ENCODE results near the gene PDK1.
A peak's percentile ranks its signal among the peaks of the same experiment; 100 is the strongest.

PDK1 gene

GRCh38 chr2:172623249-172623965 is 67.5 kb downstream of the PDK1 start:
- intact Hi-C loops (cut with DNase I; ENCODE audit: low total_unique reads), result no loop called here
- DNase-seq, result no peak
- peaks cover 0 to 23% (median 3%) of the 10 kb centered on the region in 4 donors for H3K4me1 ChIP-seq
- H3K36me3 ChIP-seq, result no peaks in the 10 kb centered on the region
- H3K27ac ChIP-seq, result peak overlapping the region; percentile 5 to 62
- TF ChIP-seq CTCF (IDR thresholded peaks at IDR 0.05), result no peak
- no peaks in the 10 kb centered on the region for H3K27me3 ChIP-seq
- H3K9me3 ChIP-seq, result no peaks in the 10 kb centered on the region
- no peak overlapping the region for H3K4me3 ChIP-seq

GRCh38 chr2:172624996-172625395 is 69.1 kb downstream of the PDK1 start:
- H3K9me3 ChIP-seq, result no peaks in the 10 kb centered on the region
- intact Hi-C loops (cut with DNase I; ENCODE audit: low total_unique reads), result no loop called here
- no peak for DNase-seq
- TF ChIP-seq CTCF (IDR thresholded peaks at IDR 0.05), result no peak
- H3K4me3 ChIP-seq, result no peak overlapping the region
- H3K4me1 ChIP-seq, result peaks cover 0 to 23% (median 3%) of the 10 kb centered on the region in 4 donors
- H3K27ac ChIP-seq, result no peak overlapping the region
- H3K27me3 ChIP-seq, result no peaks in the 10 kb centered on the region
- no peaks in the 10 kb centered on the region for H3K36me3 ChIP-seq

- no peak for TF ChIP-seq CTCF (IDR thresholded peaks at IDR 0.05)
- Histone ChIP-seq H3K9me3 (no peaks in the 10 kb centered on the region), H3K27me3 (no peaks in the 10 kb centered on the region), H3K4me3 (no peak overlapping the region), H3K27ac (no peak overlapping the region), H3K4me1 (peaks cover 0 to 29% (median 3%) of the 10 kb centered on the region in 4 donors), H3K36me3 (no peaks in the 10 kb centered on the region)
- no peak for DNase-seq
- intact Hi-C loops (cut with DNase I; ENCODE audit: low total_unique reads), result no loop called here
Measured at GRCh38 chr2:172627181-172627580, 71.3 kb downstream of the PDK1 start.

- no peaks in the 10 kb centered on the region for H3K27me3 ChIP-seq
- no peaks in the 10 kb centered on the region for H3K36me3 ChIP-seq
- H3K27ac ChIP-seq, result no peak overlapping the region
- intact Hi-C loops (cut with DNase I; ENCODE audit: low total_unique reads), result no loop called here
- H3K9me3 ChIP-seq, result no peaks in the 10 kb centered on the region
- no peak overlapping the region for H3K4me3 ChIP-seq
- DNase-seq, result no peak
- peaks cover 0 to 24% (median 2%) of the 10 kb centered on the region in 4 donors for H3K4me1 ChIP-seq
- TF ChIP-seq CTCF (IDR thresholded peaks at IDR 0.05), result no peak
Measured at GRCh38 chr2:172628085-172628484, 72.2 kb downstream of the PDK1 start.

GRCh38 chr2:172629586-172629985 is 73.7 kb downstream of the PDK1 start:
- no peak for DNase-seq
- Histone ChIP-seq H3K4me1 (peaks cover 0 to 13% (median 0%) of the 10 kb centered on the region in 4 donors), H3K27ac (no peak overlapping the region), H3K36me3 (no peaks in the 10 kb centered on the region), H3K4me3 (no peak overlapping the region), H3K9me3 (no peaks in the 10 kb centered on the region), H3K27me3 (no peaks in the 10 kb centered on the region)
- intact Hi-C loops (cut with DNase I; ENCODE audit: low total_unique reads), result no loop called here
- no peak for TF ChIP-seq CTCF (IDR thresholded peaks at IDR 0.05)
